PC-3 (cell line): ENCODE measurements around the gene NUDT7. TPM values are rescaled to one million over a fixed set of nuclear protein-coding genes. Genes with fewer than 3 reads are reported as not detected.

Source experiments
- ATAC-seq: fragments of 200-7000 bp; cut with Tn5 transposase; 2 replicates; pipeline ENCODE4 v1.9.1; 2020; ENCODE audit warnings: mild to moderate bottlenecking, moderate library complexity
- BruUV-seq: library from RNA; stranded (reverse); fragments of 400-500 nt; replicated peaks from 2 replicates; lab custom pipeline; 2021; lab: Mats Ljungman, UMichigan
- CTCF ChIA-PET: fragments of 300-600 bp; sonication (Branson Sonifier 250); formaldehyde crosslinking; loops from one replicate; lab custom pipeline; 2022; ENCODE audit warnings: antibody characterized with exemption; lab: Charles Lee
- POLR2A ChIA-PET: fragments of 300-600 bp; sonication (Branson Sonifier 250); formaldehyde crosslinking; loops from one replicate; lab custom pipeline; 2022; ENCODE audit warnings: antibody characterized with exemption; ENCODE audit not compliant: unreplicated experiment; lab: Charles Lee
- DNase-seq: peaks from one replicate; pipeline ENCODE4 v3.0.0-alpha.2; 2015
- H2AFZ ChIP-seq: fragments of 300-600 bp; sonication (generic); 2 replicates; pipeline ENCODE4 v1.6.0; 2016; ENCODE audit warnings: antibody characterized with exemption, low read length
- H3F3A ChIP-seq: fragments of 300-600 bp; sonication (generic); one replicate; pipeline ENCODE4 v1.6.0; 2017; ENCODE audit warnings: antibody characterized with exemption, low read length, control low read depth, mild to moderate bottlenecking; ENCODE audit not compliant: unreplicated experiment
- H3K27ac ChIP-seq: fragments of 300-600 bp; sonication (generic); 2 replicates; pipeline ENCODE4 v1.5.1; 2016; ENCODE audit warnings: mild to moderate bottlenecking, low read length
- H3K27me3 ChIP-seq: fragments of 300-600 bp; sonication (generic); 2 replicates; pipeline ENCODE4 v1.6.1; 2016; ENCODE audit warnings: low read length, mixed read lengths
- H3K36me3 ChIP-seq: fragments of 300-600 bp; sonication (generic); 2 replicates; pipeline ENCODE4 v1.6.1; 2016; ENCODE audit warnings: low read depth, mixed run types, low read length, mixed read lengths
- H3K4me1 ChIP-seq: fragments of 300-600 bp; sonication (generic); 2 replicates; pipeline ENCODE4 v1.5.1; 2016; ENCODE audit warnings: low read length; ENCODE audit not compliant: insufficient read depth
- H3K4me2 ChIP-seq: fragments of 300-600 bp; sonication (generic); 2 replicates; pipeline ENCODE4 v1.6.0; 2016; ENCODE audit warnings: low read length
- H3K4me3 ChIP-seq: fragments of 300-600 bp; sonication (generic); 2 replicates; pipeline ENCODE4 v1.5.1; 2016; ENCODE audit warnings: mild to moderate bottlenecking, low read length, mixed read lengths
- H3K79me2 ChIP-seq: fragments of 300-600 bp; sonication (generic); 2 replicates; pipeline ENCODE4 v1.6.1; 2017; ENCODE audit warnings: low read length, mixed read lengths
- H3K9ac ChIP-seq: fragments of 300-600 bp; sonication (generic); 2 replicates; pipeline ENCODE4 v1.6.0; 2016; ENCODE audit warnings: mild to moderate bottlenecking, low read length
- H3K9me2 ChIP-seq: fragments of 300-600 bp; sonication (generic); replicated peaks from 2 replicates; pipeline ENCODE4 v1.6.1; 2016; ENCODE audit warnings: mixed run types, low read length, mixed read lengths
- H3K9me3 ChIP-seq: fragments of 300-600 bp; sonication (generic); 2 replicates; pipeline ENCODE4 v1.6.1; 2016; ENCODE audit warnings: low read length, mixed read lengths
- H4K20me1 ChIP-seq: fragments of 300-600 bp; sonication (generic); 2 replicates; pipeline ENCODE4 v1.6.1; 2016; ENCODE audit warnings: low read length, mixed read lengths
- CTCF ChIP-seq: fragments of 300-600 bp; sonication (generic); conservative IDR thresholded peaks from 2 replicates; pipeline ENCODE4 v1.5.1; 2017; ENCODE audit warnings: antibody characterized with exemption, low read depth, mild to moderate bottlenecking, low read length
- EZH2 ChIP-seq: fragments of 300-600 bp; sonication (generic); IDR thresholded peaks from one replicate; pipeline ENCODE4 v1.6.1; 2017; ENCODE audit warnings: antibody characterized with exemption, mild to moderate bottlenecking, low read length; ENCODE audit not compliant: unreplicated experiment
- EZH2phosphoT487 ChIP-seq: fragments of 300-600 bp; sonication (generic); IDR thresholded peaks from 2 replicates; pipeline ENCODE4 v1.6.1; 2018; ENCODE audit warnings: mild to moderate bottlenecking, antibody characterized with exemption, low read length, borderline replicate concordance
- intact Hi-C: fragments of 100-400 bp; cut with micrococcal nuclease; formaldehyde crosslinking; loops from 2 replicates; pipeline ENCODE4 v1.9.0; 2023
- total RNA-seq: library from RNA; depleted of rRNA; stranded (reverse); fragments of >200 nt; gene quantifications from 2 replicates; pipeline ENCODE4 v1.2.3, GENCODE V29; 2014

NUDT7 gene
- total RNA-seq, 1 experiment from 2014 or later: not detected

- Histone ChIP-seq H3K27me3 (no peaks in the 10 kb centered on the region), H3K36me3 (no peaks in the 10 kb centered on the region), H3K4me2 (no peak overlapping the region), H3K79me2 (no peaks in the 10 kb centered on the region), H3K9ac (no peak overlapping the region), H2AFZ (no peak overlapping the region), H3K9me3 (no peaks in the 10 kb centered on the region), H3K4me3 (no peak overlapping the region), H4K20me1 (no peaks in the 10 kb centered on the region), H3F3A (no peaks in the 10 kb centered on the region), H3K27ac (no peak overlapping the region), H3K9me2 (no peaks in the 10 kb centered on the region), H3K4me1 (no peaks in the 10 kb centered on the region)
- ATAC-seq: no peak
- intact Hi-C loops: no loop called here
- DNase-seq: no peak
- TF ChIP-seq EZH2: no peak
- POLR2A ChIA-PET: no interaction called here
- CTCF ChIA-PET: no interaction called here
- BruUV-seq: no TSS peak
Observed at GRCh38 chr16:77683397-77684180, 38.7 kb upstream of the NUDT7 start.

GRCh38 chr16:77684181-77684526 lies 38.2 kb upstream of the NUDT7 start:
- CTCF ChIA-PET: no interaction called here

GRCh38 chr16:77686385-77686784 lies 35.9 kb upstream of the NUDT7 start:
- no peaks in the 10 kb centered on the region for H3K9me3 ChIP-seq
- H3K9ac ChIP-seq: no peak overlapping the region
- no peaks in the 10 kb centered on the region for H3K9me2 ChIP-seq
- no peak overlapping the region for H3K27ac ChIP-seq
- H4K20me1 ChIP-seq: no peaks in the 10 kb centered on the region
- H2AFZ ChIP-seq: no peak overlapping the region
- DNase-seq (no peak), ATAC-seq (no peak)
- no peaks in the 10 kb centered on the region for H3K36me3 ChIP-seq
- no peaks in the 10 kb centered on the region for H3K4me1 ChIP-seq
- no TSS peak for BruUV-seq
- H3K4me2 ChIP-seq: no peak overlapping the region
- TF ChIP-seq CTCF (no peak), EZH2 (no peak), EZH2phosphoT487 (no peak)
- intact Hi-C loops: no loop called here
- no peaks in the 10 kb centered on the region for H3K27me3 ChIP-seq
- POLR2A ChIA-PET: no interaction called here
- no peaks in the 10 kb centered on the region for H3K79me2 ChIP-seq
- CTCF ChIA-PET: no interaction called here
- no peaks in the 10 kb centered on the region for H3F3A ChIP-seq
- H3K4me3 ChIP-seq: no peak overlapping the region

More at GRCh38 chr16:77684181-77684526, 38.2 kb upstream of the NUDT7 start:
- BruUV-seq: no TSS peak
- no peaks in the 10 kb centered on the region for H4K20me1 ChIP-seq
- H3K9ac ChIP-seq: no peak overlapping the region
- TF ChIP-seq EZH2phosphoT487 (no peak), CTCF (no peak), EZH2 (no peak)
- no peaks in the 10 kb centered on the region for H3K9me2 ChIP-seq
- no peaks in the 10 kb centered on the region for H3K79me2 ChIP-seq
- ATAC-seq (no peak), DNase-seq (no peak)
- H3K27ac ChIP-seq: no peak overlapping the region
- H2AFZ ChIP-seq: no peak overlapping the region
- no peaks in the 10 kb centered on the region for H3K27me3 ChIP-seq
- H3K4me3 ChIP-seq: no peak overlapping the region
- intact Hi-C loops: no loop called here
- POLR2A ChIA-PET: no interaction called here
- no peaks in the 10 kb centered on the region for H3K4me1 ChIP-seq
- H3K9me3 ChIP-seq: no peaks in the 10 kb centered on the region
- no peaks in the 10 kb centered on the region for H3K36me3 ChIP-seq
- no peaks in the 10 kb centered on the region for H3F3A ChIP-seq
- no peak overlapping the region for H3K4me2 ChIP-seq
